Cardiac muscle cell (in vitro differentiated cells and primary cell): Measurements from ENCODE around the gene INPP5A. TPM values are rescaled to one million over a fixed set of nuclear protein-coding genes. Genes with fewer than 3 reads are reported as not detected.

Experiments used
- DNase-seq, 2 donors: peaks; one replicate each; pipeline versions ENCODE4 v3.0.0 to v3.0.0-alpha.2; 2010 to 2017; ENCODE audit warnings: low read depth in 1 of 2, low spot score in 1 of 2
- H3K27ac ChIP-seq: fragments of 200-600 bp; sonication (generic); 2 replicates; pipeline ENCODE4 v1.5.1; 2016
- H3K27me3 ChIP-seq: fragments of 200-600 bp; sonication (generic); 2 replicates; pipeline ENCODE4 v1.6.0; 2016; ENCODE audit warnings: control low read depth
- H3K36me3 ChIP-seq: fragments of 200-600 bp; sonication (generic); 2 replicates; pipeline ENCODE4 v1.5.1; 2016; ENCODE audit warnings: control low read depth
- H3K4me1 ChIP-seq: fragments of 200-600 bp; sonication (generic); 2 replicates; pipeline ENCODE4 v1.8.1; 2017; ENCODE audit warnings: low read depth, mild to moderate bottlenecking, mixed run types
- H3K4me3 ChIP-seq: fragments of 200-600 bp; sonication (generic); 2 replicates; pipeline ENCODE4 v1.5.1; 2016; ENCODE audit warnings: mild to moderate bottlenecking
- H3K9me3 ChIP-seq: fragments of 200-600 bp; sonication (generic); 2 replicates; pipeline ENCODE4 v1.5.1; 2017; ENCODE audit warnings: low read depth, mild to moderate bottlenecking, control low read depth
- CTCF ChIP-seq: IDR thresholded peaks from 2 replicates; pipeline ENCODE4 v1.5.1; 2012; ENCODE audit warnings: low read depth, mild to moderate bottlenecking, low read length
- polyA plus RNA-seq: library from polyadenylated mRNA; unstranded; fragments of >200 nt; fragmentation: Nextera tagmentation; extraction: Ambion mirVana; gene quantifications from 2 replicates; pipeline ENCODE4 v1.2.1, GENCODE V29; 2016
- total RNA-seq: library from RNA; depleted of rRNA; stranded (reverse); fragments of >200 nt; gene quantifications from 2 replicates; pipeline ENCODE4 v1.2.3, GENCODE V29; 2016

INPP5A gene
- total and polyA plus RNA-seq, 2 experiments from 2014 or later: 87.0 to 90.4 TPM

GRCh38 chr10:132808383-132809231, 271.0 kb downstream of the INPP5A start:
- no peak for TF ChIP-seq CTCF
- Histone ChIP-seq H3K9me3 (no peaks in the 10 kb centered on the region), H3K4me3 (no peak overlapping the region), H3K4me1 (no peaks in the 10 kb centered on the region), H3K27ac (no peak overlapping the region), H3K27me3 (no peaks in the 10 kb centered on the region), H3K36me3 (no peaks in the 10 kb centered on the region)
- DNase-seq: no peak

DNA sequence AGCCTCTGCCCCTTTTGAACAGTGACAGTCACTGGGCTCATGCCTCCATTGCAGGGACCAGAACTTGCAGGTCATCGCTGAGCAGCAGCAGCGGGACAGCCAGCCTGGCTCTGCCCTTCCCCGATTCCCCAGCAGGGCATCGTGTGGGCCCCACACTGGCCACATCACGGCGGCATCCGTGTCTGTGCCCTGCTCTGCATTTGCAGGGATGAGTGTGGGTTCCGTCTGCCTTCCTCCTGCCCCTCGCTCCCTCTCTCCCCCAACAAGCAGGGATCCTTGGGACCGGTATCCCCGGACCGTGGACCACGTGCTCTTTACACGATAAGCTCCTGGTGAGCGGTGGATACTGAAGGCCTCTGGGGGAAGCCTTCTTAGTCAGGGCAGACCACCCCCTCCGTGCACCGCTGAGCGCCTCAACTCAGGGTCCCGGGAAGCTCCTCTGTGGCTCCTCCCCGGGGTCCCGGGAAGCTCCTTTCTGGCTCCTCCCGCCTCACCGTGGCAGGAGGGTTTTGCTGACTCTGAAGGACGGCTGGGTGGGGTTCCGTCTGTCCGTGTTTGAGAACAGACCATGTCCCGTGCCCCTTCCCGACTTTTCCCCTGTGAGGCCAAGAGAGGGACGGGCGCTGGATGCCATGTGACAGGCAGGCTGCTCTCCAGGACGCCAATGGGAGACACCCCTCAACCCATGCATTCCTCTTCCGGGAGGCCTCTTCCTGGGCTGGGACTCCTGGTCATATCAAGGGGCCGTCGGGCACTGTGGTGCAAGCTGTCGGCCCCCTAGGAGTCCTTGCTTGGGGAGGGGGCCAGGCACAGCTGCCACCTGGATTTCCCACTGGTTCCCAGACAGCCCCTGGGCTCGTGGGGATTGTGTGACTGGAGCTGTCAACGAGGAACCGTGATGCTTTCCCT, 271.9 kb downstream of the INPP5A start:
- Histone ChIP-seq H3K27ac (no peak overlapping the region), H3K4me1 (no peaks in the 10 kb centered on the region), H3K27me3 (no peaks in the 10 kb centered on the region), H3K36me3 (no peaks in the 10 kb centered on the region), H3K9me3 (no peaks in the 10 kb centered on the region), H3K4me3 (no peak overlapping the region)
- DNase-seq: no peak
- TF ChIP-seq CTCF: no peak

DNA sequence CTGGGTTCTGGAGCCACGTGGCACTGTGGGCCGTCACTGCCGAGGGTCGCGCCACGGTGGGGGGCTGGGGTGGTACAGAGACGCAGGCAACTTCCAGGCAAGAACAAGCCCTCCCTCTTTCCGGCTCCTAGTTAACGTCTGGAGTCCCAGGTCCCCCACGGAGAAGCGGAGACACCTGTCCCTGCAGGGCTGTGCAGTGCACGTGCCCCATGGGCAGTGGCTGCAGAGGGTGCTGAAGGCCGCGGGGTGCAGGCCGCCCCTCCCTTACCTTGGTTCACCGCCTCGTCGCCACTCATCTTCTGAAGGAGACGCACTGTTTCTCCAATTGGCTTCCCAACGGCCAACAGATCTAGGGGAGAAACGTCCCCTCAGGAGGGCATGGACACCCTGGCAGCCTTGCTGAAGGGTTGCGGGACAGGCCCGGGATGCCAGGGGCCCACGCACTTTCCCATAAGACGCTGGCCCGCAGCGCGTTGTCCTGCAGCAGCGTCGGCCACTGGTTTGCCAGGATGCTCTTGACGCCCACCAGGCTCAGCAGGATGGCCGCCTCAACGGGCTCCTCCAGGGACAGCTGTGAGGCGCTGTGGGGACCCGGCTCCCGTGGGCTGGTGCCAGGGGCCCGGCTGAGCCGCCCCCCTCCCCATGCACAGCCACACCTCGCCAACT, 272.7 kb downstream of the INPP5A start:
- TF ChIP-seq CTCF: no peak
- H3K4me3 ChIP-seq: no peak overlapping the region
- no peak overlapping the region for H3K27ac ChIP-seq
- no peaks in the 10 kb centered on the region for H3K36me3 ChIP-seq
- no peaks in the 10 kb centered on the region for H3K9me3 ChIP-seq
- no peaks in the 10 kb centered on the region for H3K4me1 ChIP-seq
- no peaks in the 10 kb centered on the region for H3K27me3 ChIP-seq
- DNase-seq: no peak

- no peak for TF ChIP-seq CTCF
- Histone ChIP-seq H3K27me3 (no peaks in the 10 kb centered on the region), H3K27ac (no peak overlapping the region), H3K4me3 (no peak overlapping the region), H3K9me3 (no peaks in the 10 kb centered on the region), H3K36me3 (no peaks in the 10 kb centered on the region), H3K4me1 (no peaks in the 10 kb centered on the region)
- no peak for DNase-seq
Measured at GRCh38 chr10:132810807-132811700, 273.5 kb downstream of the INPP5A start.
